ENCODE results near the gene RAP1GAP. TPM values are rescaled to one million over a fixed set of nuclear protein-coding genes. Genes with fewer than 3 reads are reported as not detected.

Gene RAP1GAP
- total and polyA plus RNA-seq, 5 experiments from 2014 or later = 0.49 to 0.60 TPM; not detected in 3

DNA sequence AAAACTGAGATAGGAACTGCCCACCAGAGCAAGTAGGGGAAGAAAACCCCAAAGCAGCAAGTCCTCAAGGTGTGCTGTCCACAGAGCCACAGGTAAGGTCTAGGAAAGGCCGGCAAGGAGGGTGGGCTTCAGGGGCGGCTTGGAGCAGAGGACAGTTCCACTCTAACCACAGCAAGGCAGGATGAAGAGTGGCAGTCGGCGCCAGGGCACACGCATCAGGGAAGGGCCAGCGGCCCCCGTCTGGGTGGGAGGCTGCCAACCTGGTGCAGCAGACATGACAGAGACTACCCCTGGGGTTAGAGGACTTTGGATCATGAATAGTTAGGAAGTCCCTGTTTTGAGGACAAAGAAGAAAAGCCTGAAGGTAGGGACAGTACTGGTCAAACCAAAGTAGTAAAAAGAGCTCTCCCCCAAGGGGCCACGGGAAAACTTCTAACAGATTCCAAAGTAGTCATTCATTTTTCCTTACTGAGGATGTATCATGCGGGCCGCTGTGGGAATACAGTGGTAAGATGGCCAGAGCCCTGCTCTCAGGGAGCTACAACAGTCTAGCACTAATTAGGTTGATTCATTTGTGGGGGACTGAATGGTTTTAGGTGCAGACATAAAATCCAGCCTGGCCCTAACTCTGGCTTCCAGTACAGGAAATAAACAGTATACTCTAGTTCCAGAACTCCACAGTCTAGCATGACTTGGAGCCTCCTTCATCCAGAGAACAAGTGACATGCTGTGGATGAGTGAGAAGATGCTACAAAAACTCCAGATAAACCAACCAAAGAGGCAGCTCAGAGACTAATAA is 3.5 kb upstream of the RAP1GAP start:
- Mint-ChIP-seq H3K27ac (peak overlapping the region in 1 of 10 donors; percentile 59), H3K4me3 (no peak overlapping the region)
- DNase-seq = no peak

DNA sequence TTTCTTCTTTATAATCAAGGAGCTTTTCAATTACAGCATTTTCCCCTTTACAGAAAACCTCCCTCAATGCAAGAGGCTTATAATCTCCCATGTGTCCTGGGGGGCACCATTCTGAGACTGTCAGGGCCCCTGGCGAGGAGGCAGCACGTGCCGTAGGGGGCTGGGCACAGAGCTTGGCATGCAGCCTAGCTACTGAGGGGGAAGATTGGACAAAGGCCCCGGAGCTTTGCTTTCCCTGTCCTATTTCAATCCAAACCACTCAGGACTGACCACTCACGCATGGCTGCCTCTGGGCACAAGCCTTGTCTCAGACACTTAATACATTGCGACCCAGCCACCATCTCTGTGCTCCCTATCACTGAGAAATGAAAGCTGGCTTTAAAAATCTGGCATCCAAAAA is 2.8 kb upstream of the RAP1GAP start:
- POLR2A ChIA-PET = no interaction called here
- Mint-ChIP-seq H3K4me1 (peaks cover 2 to 19% (median 13%) of the 10 kb centered on the region in 4 donors), H3K27me3 (peaks cover 8 to 17% (median 11%) of the 10 kb centered on the region in 5 donors), H3K4me3 (no peak overlapping the region), H3K9me3 (no peaks in the 10 kb centered on the region), H3K36me3 (no peaks in the 10 kb centered on the region), H3K27ac (peak overlapping the region in 2 of 10 donors; percentile 29 to 56)
- no peak for ATAC-seq
- DNase-seq = no peak

More for the DNA sequence above, 3.5 kb upstream of the RAP1GAP start:
- ATAC-seq = no peak
- peaks cover 0 to 3% (median 0%) of the 10 kb centered on the region in 3 donors for H3K36me3 Mint-ChIP-seq
- peaks cover 2 to 16% (median 12%) of the 10 kb centered on the region in 4 donors for H3K4me1 Mint-ChIP-seq
- POLR2A ChIA-PET = no interaction called here
- H3K9me3 Mint-ChIP-seq = no peaks in the 10 kb centered on the region
- H3K27me3 Mint-ChIP-seq = peaks cover 3 to 9% (median 5%) of the 10 kb centered on the region in 5 donors

- Mint-ChIP-seq H3K27me3 (peaks cover 9 to 24% (median 16%) of the 10 kb centered on the region in 5 donors), H3K4me3 (peak overlapping the region in 1 of 10 donors; percentile 20), H3K9me3 (no peaks in the 10 kb centered on the region), H3K36me3 (peaks cover 0 to 2% (median 0%) of the 10 kb centered on the region in 3 donors), H3K4me1 (peaks cover 2 to 19% (median 13%) of the 10 kb centered on the region in 4 donors), H3K27ac (no peak overlapping the region)
- DNase-seq (no peak), ATAC-seq (no peak)
- POLR2A ChIA-PET = no interaction called here
Measured at GRCh38 chr1:21670956-21671902, 2.1 kb upstream of the RAP1GAP start.

DNA sequence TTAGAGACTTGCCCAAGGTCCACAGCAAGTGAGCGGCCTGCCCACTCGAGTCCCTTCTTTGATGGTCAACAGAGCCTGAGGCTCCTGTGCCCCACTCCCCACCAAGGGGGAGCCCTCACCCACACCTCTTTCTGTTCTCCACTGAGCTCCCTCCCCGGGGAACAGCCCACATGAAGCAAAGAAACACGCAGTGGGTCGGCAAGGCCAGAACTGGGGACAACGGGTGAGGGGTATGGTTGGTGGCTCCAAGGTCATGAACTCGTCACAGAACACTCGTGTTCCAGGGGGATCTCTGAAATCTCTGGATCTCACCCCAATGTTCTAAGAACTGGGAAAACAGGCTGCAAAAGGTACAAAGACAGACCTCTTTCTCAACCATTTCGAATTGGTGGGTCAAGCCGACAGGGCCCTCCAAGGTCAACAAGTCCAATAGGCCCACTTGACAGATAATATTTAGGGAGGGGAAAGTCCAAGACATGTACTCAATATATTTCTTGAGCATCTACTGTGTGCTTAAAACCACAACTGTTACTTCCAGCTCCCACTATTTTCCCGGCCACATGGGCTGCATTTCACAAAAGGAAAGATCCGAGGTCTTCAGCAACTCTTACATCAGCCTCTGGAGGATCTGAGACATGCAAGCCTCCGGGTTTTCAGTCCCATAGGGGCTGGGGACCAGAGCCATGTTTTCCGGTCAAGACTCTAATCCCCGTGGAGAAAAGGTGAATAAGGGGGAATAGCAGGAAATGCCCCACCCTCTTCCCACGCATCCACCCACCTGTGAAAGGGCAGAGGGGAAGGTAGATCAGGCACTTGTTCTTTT is 1.1 kb upstream of the RAP1GAP start:
- Mint-ChIP-seq H3K27me3 (peaks cover 13 to 33% (median 18%) of the 10 kb centered on the region in 5 donors), H3K4me3 (peak overlapping the region in 9 of 10 donors; percentile 8 to 82 (median 58)), H3K27ac (peak overlapping the region in 1 of 10 donors; percentile 22), H3K4me1 (peaks cover 2 to 19% (median 13%) of the 10 kb centered on the region in 4 donors), H3K9me3 (no peaks in the 10 kb centered on the region), H3K36me3 (peaks cover 0 to 3% (median 0%) of the 10 kb centered on the region in 3 donors)
- POLR2A ChIA-PET = no interaction called here
- DNase-seq (no peak), ATAC-seq (no peak)

DNA sequence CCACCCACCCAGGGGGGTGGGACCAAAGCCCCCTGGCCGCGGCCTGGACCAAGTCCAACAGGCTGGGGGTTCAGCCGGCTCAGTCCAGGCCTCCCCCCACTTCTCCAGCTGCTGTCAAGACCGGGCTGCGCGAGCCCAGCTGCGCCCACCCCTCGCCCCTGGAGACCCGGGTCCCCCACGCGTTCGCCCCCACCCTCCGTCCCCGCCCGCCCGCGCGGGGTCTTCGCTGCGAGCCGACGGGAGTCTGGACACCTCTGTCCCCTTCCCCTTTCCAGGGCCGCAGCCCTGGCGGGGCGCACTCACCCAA is 253 bp downstream of the RAP1GAP start:
- H3K27me3 Mint-ChIP-seq = peaks cover 20 to 47% (median 27%) of the 10 kb centered on the region in 5 donors
- peak in 1 of 2 donors; percentile 9 for ATAC-seq
- H3K4me1 Mint-ChIP-seq = peaks cover 2 to 19% (median 13%) of the 10 kb centered on the region in 4 donors
- no peak overlapping the region for H3K27ac Mint-ChIP-seq
- H3K36me3 Mint-ChIP-seq = peaks cover 0 to 6% (median 0%) of the 10 kb centered on the region in 3 donors
- H3K4me3 Mint-ChIP-seq = peak overlapping the region in 4 of 10 donors; percentile 7 to 64 (median 41)
- POLR2A ChIA-PET = no interaction called here
- DNase-seq = no peak
- no peaks in the 10 kb centered on the region for H3K9me3 Mint-ChIP-seq

- H3K36me3 Mint-ChIP-seq = peaks cover 0 to 6% (median 0%) of the 10 kb centered on the region in 3 donors
- no peak overlapping the region for H3K27ac Mint-ChIP-seq
- H3K27me3 Mint-ChIP-seq = peaks cover 22 to 51% (median 31%) of the 10 kb centered on the region in 5 donors
- peak overlapping the region in 9 of 10 donors; percentile 30 to 64 (median 42) for H3K4me3 Mint-ChIP-seq
- POLR2A ChIA-PET = no interaction called here
- ATAC-seq = peak in 1 of 2 donors; percentile 23
- peak in 1 of 10 donors; percentile 5 for DNase-seq
- no peaks in the 10 kb centered on the region for H3K9me3 Mint-ChIP-seq
- H3K4me1 Mint-ChIP-seq = peaks cover 2 to 19% (median 14%) of the 10 kb centered on the region in 4 donors
Measured at GRCh38 chr1:21668232-21668950, 766 bp downstream of the RAP1GAP start.

- Mint-ChIP-seq H3K9me3 (no peaks in the 10 kb centered on the region), H3K4me3 (peak overlapping the region in 4 of 10 donors; percentile 8 to 64 (median 50)), H3K36me3 (peaks cover 0 to 6% (median 0%) of the 10 kb centered on the region in 3 donors), H3K4me1 (peaks cover 0 to 19% (median 14%) of the 10 kb centered on the region in 4 donors), H3K27ac (no peak overlapping the region), H3K27me3 (peaks cover 22 to 53% (median 31%) of the 10 kb centered on the region in 5 donors)
- no peak for ATAC-seq
- DNase-seq = no peak
- POLR2A ChIA-PET = no interaction called here
Measured at GRCh38 chr1:21667348-21668231, 1.6 kb downstream of the RAP1GAP start.

DNA sequence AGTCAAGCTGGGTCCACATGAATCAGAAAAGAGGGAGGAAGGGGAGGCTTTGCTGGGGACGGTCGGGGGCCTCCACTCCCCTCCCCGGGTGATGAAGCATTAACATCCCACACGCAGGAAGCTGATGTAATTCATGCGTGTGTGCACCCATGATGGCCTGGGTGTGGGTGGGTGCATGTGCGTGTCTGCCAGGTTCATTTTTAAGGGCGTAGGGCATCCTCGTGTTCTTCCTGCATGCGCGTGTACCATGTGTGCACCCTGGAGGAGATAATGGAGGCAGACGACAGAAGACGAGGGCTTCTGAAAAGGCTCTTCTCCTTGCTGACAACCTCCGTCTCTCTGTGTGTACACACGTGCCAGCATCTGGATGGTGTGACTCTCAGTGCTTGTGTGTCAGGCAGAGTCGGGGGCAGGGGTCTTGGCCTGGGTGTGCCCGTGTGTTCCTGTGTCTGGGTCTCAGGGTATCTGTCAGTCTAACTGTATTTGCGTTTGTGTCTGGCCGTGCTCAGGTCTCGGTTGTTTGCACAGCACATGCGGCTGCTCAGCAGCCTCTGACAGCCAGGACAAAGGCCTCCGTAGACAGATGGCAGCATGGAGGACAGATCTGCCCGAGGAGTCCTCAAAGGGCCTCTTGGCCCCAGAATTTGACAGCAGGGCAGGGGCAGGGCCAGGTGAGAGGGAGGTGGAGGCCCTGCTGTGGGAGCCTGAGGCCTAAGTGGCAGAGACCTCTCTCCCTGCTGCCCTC is 2.4 kb downstream of the RAP1GAP start:
- Mint-ChIP-seq H3K27me3 (peaks cover 22 to 60% (median 33%) of the 10 kb centered on the region in 5 donors), H3K36me3 (peaks cover 0 to 6% (median 0%) of the 10 kb centered on the region in 3 donors), H3K4me3 (peak overlapping the region in 2 of 10 donors; percentile 7 to 10), H3K9me3 (no peaks in the 10 kb centered on the region), H3K4me1 (peaks cover 0 to 16% (median 11%) of the 10 kb centered on the region in 4 donors), H3K27ac (no peak overlapping the region)
- POLR2A ChIA-PET = no interaction called here
- ATAC-seq (no peak), DNase-seq (no peak)

DNA sequence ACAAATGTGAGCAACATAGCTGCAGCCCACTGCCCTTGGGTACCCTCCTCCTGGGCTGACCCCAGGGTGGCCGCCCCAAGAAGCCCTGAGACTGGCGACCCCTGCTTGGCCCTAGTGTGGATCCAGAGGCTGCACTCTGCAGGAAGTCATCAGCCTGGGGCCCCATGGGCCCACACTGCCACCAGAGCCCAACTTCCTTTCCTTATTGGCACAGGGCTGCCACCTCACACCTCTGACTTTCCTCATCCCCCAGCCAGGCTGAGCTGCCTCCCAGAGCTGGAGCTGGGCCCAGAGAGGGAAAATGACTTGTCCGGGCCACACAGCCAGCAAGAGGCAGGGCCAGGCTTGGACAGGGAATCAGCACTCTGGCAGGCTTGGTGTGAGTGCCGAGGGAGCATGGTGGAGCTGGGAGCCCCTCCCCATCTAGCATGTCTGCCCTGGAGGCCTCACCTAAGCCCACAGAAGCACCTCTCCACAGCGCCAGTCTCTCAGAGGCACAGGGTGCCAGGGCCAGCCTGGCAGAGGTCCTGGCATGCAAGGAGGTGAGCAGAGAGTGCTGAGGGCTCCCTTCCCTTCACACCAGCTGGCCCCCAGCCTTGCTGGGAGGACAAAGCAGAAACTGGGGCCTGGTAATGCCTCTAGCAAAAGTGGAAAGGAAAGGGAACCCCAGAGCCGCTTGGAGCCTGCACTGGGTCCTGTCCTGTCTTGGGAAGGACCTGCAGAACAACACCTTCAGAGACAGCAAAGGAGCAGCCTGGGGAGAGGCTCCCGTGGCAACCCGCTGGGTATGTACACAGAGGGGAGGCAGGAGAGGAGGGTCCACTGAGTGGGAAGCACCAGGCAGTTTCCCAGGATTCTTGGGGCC is 3.2 kb downstream of the RAP1GAP start:
- H3K36me3 Mint-ChIP-seq = peaks cover 0 to 6% (median 0%) of the 10 kb centered on the region in 3 donors
- H3K4me3 Mint-ChIP-seq = peak overlapping the region in 2 of 10 donors; percentile 10 to 22
- H3K27ac Mint-ChIP-seq = no peak overlapping the region
- DNase-seq (no peak), ATAC-seq (no peak)
- H3K27me3 Mint-ChIP-seq = peaks cover 25 to 66% (median 37%) of the 10 kb centered on the region in 5 donors
- H3K4me1 Mint-ChIP-seq = peaks cover 0 to 16% (median 11%) of the 10 kb centered on the region in 4 donors
- no peaks in the 10 kb centered on the region for H3K9me3 Mint-ChIP-seq
- POLR2A ChIA-PET = no interaction called here
